ENCODE data around the gene CEP95. TPM values are rescaled to one million over a fixed set of nuclear protein-coding genes. Genes with fewer than 3 reads are reported as not detected.

Gene CEP95
- total RNA-seq, 1 experiment from 2014 or later, result 57.2 TPM

DNA sequence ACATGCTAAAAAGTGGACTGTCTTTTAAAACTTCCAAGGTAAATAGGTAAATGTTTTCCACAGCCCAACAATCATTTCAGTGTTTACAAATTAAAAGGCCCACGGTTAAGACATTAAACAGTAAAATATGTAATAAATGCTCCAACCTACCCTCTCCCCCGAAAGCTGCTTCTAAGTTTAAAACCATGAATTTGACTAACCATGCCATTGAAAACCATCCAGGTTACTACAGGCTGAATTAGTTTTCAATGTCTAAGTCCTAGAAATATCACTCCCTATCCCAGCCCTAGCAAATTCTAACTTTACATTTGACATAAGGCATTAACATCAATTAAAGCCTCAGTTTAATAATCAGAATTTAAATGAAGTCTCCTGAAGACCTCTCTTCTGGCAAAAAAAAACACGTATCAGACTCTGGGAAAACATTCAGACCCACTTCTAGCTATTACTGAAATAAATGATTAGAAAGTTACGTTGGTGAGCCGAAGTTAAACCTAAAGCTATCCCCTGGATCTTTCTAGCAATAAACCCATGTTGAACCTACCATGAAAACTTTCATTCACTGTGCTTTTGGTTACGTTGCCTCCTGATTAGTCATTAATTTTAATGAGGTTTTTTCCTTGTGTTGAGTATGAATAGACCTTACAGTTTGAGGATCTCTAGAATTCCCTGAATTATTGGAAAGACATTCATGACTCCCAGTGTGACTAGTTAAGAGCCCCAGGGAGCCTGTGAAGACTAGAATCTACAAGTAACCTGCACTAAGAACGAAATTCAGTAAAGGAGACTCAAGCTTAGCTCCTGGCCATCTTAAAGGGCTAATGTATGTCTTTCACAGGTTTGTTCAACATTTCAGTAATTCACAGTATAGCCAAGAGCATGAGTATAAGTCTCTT lies 8.2 kb upstream of the CEP95 start:
- no peaks in the 10 kb centered on the region for H3K9me3 Mint-ChIP-seq (ENCODE audit: unreplicated experiment)
- peaks cover 54% of the 10 kb centered on the region for H3K4me1 Mint-ChIP-seq (ENCODE audit: insufficient read depth, unreplicated experiment)
- H3K4me3 Mint-ChIP-seq (ENCODE audit: unreplicated experiment), result peak overlapping the region; percentile 100
- intact Hi-C loops (cut with micrococcal nuclease), result loop anchor here (5.0 kb wide), 1 partner anchor 191 kb away; no protein-coding TSS in a partner anchor
- TF ChIP-seq, protein P1, sequence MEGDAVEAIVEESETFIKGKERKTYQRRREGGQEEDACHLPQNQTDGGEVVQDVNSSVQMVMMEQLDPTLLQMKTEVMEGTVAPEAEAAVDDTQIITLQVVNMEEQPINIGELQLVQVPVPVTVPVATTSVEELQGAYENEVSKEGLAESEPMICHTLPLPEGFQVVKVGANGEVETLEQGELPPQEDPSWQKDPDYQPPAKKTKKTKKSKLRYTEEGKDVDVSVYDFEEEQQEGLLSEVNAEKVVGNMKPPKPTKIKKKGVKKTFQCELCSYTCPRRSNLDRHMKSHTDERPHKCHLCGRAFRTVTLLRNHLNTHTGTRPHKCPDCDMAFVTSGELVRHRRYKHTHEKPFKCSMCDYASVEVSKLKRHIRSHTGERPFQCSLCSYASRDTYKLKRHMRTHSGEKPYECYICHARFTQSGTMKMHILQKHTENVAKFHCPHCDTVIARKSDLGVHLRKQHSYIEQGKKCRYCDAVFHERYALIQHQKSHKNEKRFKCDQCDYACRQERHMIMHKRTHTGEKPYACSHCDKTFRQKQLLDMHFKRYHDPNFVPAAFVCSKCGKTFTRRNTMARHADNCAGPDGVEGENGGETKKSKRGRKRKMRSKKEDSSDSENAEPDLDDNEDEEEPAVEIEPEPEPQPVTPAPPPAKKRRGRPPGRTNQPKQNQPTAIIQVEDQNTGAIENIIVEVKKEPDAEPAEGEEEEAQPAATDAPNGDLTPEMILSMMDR (IDR thresholded peaks at IDR 0.05; ENCODE audit: unreplicated experiment), result no peak
- ChIA-PET CTCF (interaction anchor here (0.6 to 4.5 kb wide), 4 partner anchors 9 to 79 kb away, joined by 3 to 23 read pairs (median 7); no protein-coding TSS in a partner anchor), POLR2A (interaction anchor here (0.6 to 5.2 kb wide), 6 partner anchors 7 to 354 kb away, joined by 3 to 225 read pairs (median 6); partner anchors contain the start of genes CEP95 and DDX5)
- H3K36me3 Mint-ChIP-seq (ENCODE audit: insufficient read depth, unreplicated experiment), result peaks cover 84% of the 10 kb centered on the region
- no TSS peak for BruUV-seq (replicated peaks)
- H3K27ac Mint-ChIP-seq (ENCODE audit: low read depth, unreplicated experiment), result no peak overlapping the region
- no peaks in the 10 kb centered on the region for H3K27me3 Mint-ChIP-seq (ENCODE audit: insufficient read depth, unreplicated experiment)
- no peak for DNase-seq (ENCODE audit: unreplicated experiment)

DNA sequence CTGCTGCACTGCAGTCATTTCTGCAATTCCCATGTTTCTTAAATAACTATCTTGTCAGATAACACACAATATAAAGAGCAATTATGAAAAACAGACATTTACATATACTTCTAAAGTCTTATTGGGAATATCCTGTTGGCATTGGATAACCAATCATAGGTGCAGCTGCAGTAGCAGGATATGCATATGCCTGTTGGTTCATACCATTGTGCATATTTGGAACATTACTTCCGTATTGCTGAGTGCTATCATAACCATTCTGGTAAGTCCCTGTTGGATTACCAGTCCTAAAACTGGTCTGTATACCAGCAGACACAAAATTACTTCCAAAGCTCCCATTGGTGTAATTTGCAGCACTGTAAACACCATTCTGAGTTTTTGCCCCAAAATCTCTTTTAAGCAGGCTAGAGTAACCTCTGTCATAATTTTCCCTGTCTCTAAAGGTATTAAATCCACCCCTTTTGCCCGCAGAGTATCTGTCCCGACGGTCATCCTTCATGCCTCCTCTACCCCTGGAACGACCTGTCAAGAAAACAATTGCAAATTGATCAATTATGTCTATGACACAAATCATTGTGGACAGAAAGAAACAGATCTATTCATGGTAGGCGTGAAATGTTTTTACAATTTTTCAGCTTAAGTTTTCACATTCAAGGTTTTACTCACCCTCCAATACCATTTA lies 6.8 kb upstream of the CEP95 start:
- H3K9me3 Mint-ChIP-seq (ENCODE audit: unreplicated experiment), result no peaks in the 10 kb centered on the region
- H3K27me3 Mint-ChIP-seq (ENCODE audit: insufficient read depth, unreplicated experiment), result no peaks in the 10 kb centered on the region
- H3K4me1 Mint-ChIP-seq (ENCODE audit: insufficient read depth, unreplicated experiment), result peaks cover 55% of the 10 kb centered on the region
- TF ChIP-seq, protein P1 (IDR thresholded peaks at IDR 0.05; ENCODE audit: unreplicated experiment), result no peak
- POLR2A ChIA-PET, result interaction anchor here (0.7 to 1.7 kb wide), 4 partner anchors 53 to 355 kb away, joined by 3 to 6 read pairs (median 3); no protein-coding TSS in a partner anchor
- no TSS peak for BruUV-seq (replicated peaks)
- H3K4me3 Mint-ChIP-seq (ENCODE audit: unreplicated experiment), result no peak overlapping the region
- no peak for DNase-seq (ENCODE audit: unreplicated experiment)
- CTCF ChIA-PET, result interaction anchor here (0.6 to 1.8 kb wide), 3 partner anchors 79 to 83 kb away, joined by 4 to 8 read pairs (median 4); no protein-coding TSS in a partner anchor
- no peak overlapping the region for H3K27ac Mint-ChIP-seq (ENCODE audit: low read depth, unreplicated experiment)
- intact Hi-C loops (cut with micrococcal nuclease), result loop anchor here (5.0 kb wide), 1 partner anchor 193 kb away; no protein-coding TSS in a partner anchor
- H3K36me3 Mint-ChIP-seq (ENCODE audit: insufficient read depth, unreplicated experiment), result peaks cover 87% of the 10 kb centered on the region

DNA sequence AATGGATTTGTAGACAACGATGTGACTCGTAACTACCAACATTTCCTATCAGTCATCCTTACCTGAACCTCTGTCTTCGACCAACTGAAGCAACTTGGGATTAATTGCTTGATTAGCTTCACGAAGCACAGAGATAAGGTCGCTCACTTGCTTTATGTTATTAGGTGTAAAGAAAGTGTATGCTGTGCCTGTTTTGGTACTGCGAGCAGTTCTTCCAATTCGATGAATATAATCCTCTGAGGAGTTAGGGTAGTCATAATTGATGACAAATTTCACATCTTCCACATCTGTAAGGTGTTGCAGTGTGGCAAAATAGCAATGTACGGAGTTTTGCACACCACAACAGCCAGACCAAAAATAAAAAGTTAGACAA lies 6.3 kb upstream of the CEP95 start:
- TF ChIP-seq, protein P1 (IDR thresholded peaks at IDR 0.05; ENCODE audit: unreplicated experiment), result no peak
- peak overlapping the region; percentile 10 for H3K4me3 Mint-ChIP-seq (ENCODE audit: unreplicated experiment)
- POLR2A ChIA-PET, result interaction anchor here (0.9 kb wide), 1 partner anchor 82 kb away, joined by 3 read pairs; no protein-coding TSS in a partner anchor
- H3K27ac Mint-ChIP-seq (ENCODE audit: low read depth, unreplicated experiment), result no peak overlapping the region
- H3K9me3 Mint-ChIP-seq (ENCODE audit: unreplicated experiment), result no peaks in the 10 kb centered on the region
- no peak for DNase-seq (ENCODE audit: unreplicated experiment)
- intact Hi-C loops (cut with micrococcal nuclease), result no loop called here
- peaks cover 92% of the 10 kb centered on the region for H3K36me3 Mint-ChIP-seq (ENCODE audit: insufficient read depth, unreplicated experiment)
- CTCF ChIA-PET, result interaction anchor here (0.6 to 1.8 kb wide), 3 partner anchors 79 to 84 kb away, joined by 4 to 8 read pairs (median 4); no protein-coding TSS in a partner anchor
- H3K27me3 Mint-ChIP-seq (ENCODE audit: insufficient read depth, unreplicated experiment), result no peaks in the 10 kb centered on the region
- peaks cover 55% of the 10 kb centered on the region for H3K4me1 Mint-ChIP-seq (ENCODE audit: insufficient read depth, unreplicated experiment)
- no TSS peak for BruUV-seq (replicated peaks)

Measured in MCF 10A (cell line).